Measurements from ENCODE around the gene HMGXB4. TPM values are rescaled to one million over a fixed set of nuclear protein-coding genes. Genes with fewer than 3 reads are reported as not detected.
A peak's percentile ranks its signal among the peaks of the same experiment; 100 is the strongest.

The HMGXB4 gene
- total and polyA plus RNA-seq, 2 of the 13 experiments (the other 11 are each of a cell fraction or from before 2014, with no cell fraction given), result 13.9 to 16.3 TPM

DNA sequence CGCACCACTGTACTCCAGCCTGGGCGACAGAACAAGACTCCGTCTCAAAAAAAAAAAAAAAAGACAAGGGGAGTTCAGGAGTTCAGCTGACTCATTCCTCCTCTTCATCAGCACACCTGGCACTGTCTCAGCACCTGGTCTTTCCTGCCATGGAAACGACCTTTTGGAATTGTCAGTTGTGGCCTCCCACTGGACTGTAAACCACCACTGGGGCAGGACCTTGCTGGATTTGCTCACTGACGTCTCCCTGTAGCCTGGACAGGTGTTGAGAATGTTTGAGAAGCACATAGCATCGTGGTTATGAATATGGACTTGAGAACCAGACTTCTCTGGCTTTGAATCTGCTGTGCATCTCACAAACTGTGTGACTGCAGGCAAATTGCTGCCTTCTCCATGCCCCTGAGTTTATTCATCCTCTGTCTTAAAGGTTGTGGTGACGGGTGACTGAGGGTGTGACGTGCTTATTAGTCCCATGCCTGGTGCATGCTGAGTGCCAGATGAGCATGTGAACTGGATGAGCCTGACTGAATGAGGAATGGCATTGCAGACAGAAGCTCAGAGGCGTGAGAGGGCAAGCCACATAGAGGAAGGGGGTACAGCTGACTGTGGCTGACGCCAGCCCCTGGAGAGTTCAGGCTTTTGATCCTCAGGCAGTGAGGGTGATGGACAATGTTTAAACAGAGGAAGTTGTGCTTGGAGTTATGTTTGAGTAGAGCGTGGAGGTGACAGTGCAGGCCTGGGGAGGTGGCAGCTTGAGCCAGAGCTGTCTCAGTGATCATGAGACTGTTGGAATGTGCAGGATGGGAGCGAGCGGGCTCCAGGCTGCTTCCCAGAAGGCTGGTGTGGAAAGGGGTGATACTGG is 55.1 kb downstream of the HMGXB4 start (continued):
- TF ChIP-seq, protein P1, sequence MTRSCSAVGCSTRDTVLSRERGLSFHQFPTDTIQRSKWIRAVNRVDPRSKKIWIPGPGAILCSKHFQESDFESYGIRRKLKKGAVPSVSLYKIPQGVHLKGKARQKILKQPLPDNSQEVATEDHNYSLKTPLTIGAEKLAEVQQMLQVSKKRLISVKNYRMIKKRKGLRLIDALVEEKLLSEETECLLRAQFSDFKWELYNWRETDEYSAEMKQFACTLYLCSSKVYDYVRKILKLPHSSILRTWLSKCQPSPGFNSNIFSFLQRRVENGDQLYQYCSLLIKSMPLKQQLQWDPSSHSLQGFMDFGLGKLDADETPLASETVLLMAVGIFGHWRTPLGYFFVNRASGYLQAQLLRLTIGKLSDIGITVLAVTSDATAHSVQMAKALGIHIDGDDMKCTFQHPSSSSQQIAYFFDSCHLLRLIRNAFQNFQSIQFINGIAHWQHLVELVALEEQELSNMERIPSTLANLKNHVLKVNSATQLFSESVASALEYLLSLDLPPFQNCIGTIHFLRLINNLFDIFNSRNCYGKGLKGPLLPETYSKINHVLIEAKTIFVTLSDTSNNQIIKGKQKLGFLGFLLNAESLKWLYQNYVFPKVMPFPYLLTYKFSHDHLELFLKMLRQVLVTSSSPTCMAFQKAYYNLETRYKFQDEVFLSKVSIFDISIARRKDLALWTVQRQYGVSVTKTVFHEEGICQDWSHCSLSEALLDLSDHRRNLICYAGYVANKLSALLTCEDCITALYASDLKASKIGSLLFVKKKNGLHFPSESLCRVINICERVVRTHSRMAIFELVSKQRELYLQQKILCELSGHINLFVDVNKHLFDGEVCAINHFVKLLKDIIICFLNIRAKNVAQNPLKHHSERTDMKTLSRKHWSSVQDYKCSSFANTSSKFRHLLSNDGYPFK (CRISPR knock-in tag; IDR thresholded peaks at IDR 0.05; ENCODE audit: borderline replicate concordance), result no peak
- TF ChIP-seq ZNF598 (CRISPR knock-in tag; IDR thresholded peaks at IDR 0.05; ENCODE audit: borderline replicate concordance) (peak; percentile 64; the same call in 1 of the 2 replicates), PHF5A (CRISPR knock-in tag; IDR thresholded peaks at IDR 0.05; ENCODE audit: low read depth, unreplicated experiment) (no peak), TOE1 (CRISPR knock-in tag; IDR thresholded peaks at IDR 0.05) (no peak), MAZ (IDR thresholded peaks at IDR 0.05; ENCODE audit: borderline replicate concordance, low read depth, low read length) (no peak), MAZ (CRISPR knock-in tag; IDR thresholded peaks at IDR 0.05; ENCODE audit: low read depth) (peak; percentile 3; the same call in 1 of the 2 replicates), ZFYVE20 (CRISPR knock-in tag; IDR thresholded peaks at IDR 0.05; ENCODE audit: borderline replicate concordance, low read depth) (no peak), ZSCAN22 (CRISPR knock-in tag; IDR thresholded peaks at IDR 0.05) (0 out of 2 replicates have a peak, but pooled peaks have one; percentile 19), KDM6A (CRISPR knock-in tag; IDR thresholded peaks at IDR 0.05; ENCODE audit: low read depth) (peak; percentile 26; the same call in 1 of the 2 replicates), HNF4A (CRISPR knock-in tag; IDR thresholded peaks at IDR 0.05) (peak; percentile 53), ZNF383 (CRISPR knock-in tag; IDR thresholded peaks at IDR 0.05; ENCODE audit: borderline replicate concordance) (peak; percentile 71; the same call in 1 of the 2 replicates), ZNF839 (CRISPR knock-in tag; IDR thresholded peaks at IDR 0.05; ENCODE audit: borderline replicate concordance) (no peak)
- TF ChIP-seq, protein P2, sequence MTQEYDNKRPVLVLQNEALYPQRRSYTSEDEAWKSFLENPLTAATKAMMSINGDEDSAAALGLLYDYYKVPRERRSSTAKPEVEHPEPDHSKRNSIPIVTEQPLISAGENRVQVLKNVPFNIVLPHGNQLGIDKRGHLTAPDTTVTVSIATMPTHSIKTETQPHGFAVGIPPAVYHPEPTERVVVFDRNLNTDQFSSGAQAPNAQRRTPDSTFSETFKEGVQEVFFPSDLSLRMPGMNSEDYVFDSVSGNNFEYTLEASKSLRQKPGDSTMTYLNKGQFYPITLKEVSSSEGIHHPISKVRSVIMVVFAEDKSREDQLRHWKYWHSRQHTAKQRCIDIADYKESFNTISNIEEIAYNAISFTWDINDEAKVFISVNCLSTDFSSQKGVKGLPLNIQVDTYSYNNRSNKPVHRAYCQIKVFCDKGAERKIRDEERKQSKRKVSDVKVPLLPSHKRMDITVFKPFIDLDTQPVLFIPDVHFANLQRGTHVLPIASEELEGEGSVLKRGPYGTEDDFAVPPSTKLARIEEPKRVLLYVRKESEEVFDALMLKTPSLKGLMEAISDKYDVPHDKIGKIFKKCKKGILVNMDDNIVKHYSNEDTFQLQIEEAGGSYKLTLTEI (CRISPR knock-in tag; conservative IDR thresholded peaks at IDR 0.05), result no peak
- TF ChIP-seq, protein P3, sequence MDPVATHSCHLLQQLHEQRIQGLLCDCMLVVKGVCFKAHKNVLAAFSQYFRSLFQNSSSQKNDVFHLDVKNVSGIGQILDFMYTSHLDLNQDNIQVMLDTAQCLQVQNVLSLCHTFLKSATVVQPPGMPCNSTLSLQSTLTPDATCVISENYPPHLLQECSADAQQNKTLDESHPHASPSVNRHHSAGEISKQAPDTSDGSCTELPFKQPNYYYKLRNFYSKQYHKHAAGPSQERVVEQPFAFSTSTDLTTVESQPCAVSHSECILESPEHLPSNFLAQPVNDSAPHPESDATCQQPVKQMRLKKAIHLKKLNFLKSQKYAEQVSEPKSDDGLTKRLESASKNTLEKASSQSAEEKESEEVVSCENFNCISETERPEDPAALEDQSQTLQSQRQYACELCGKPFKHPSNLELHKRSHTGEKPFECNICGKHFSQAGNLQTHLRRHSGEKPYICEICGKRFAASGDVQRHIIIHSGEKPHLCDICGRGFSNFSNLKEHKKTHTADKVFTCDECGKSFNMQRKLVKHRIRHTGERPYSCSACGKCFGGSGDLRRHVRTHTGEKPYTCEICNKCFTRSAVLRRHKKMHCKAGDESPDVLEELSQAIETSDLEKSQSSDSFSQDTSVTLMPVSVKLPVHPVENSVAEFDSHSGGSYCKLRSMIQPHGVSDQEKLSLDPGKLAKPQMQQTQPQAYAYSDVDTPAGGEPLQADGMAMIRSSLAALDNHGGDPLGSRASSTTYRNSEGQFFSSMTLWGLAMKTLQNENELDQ (CRISPR knock-in tag; IDR thresholded peaks at IDR 0.05; ENCODE audit: borderline replicate concordance), result no peak
- TF ChIP-seq, protein P4, sequence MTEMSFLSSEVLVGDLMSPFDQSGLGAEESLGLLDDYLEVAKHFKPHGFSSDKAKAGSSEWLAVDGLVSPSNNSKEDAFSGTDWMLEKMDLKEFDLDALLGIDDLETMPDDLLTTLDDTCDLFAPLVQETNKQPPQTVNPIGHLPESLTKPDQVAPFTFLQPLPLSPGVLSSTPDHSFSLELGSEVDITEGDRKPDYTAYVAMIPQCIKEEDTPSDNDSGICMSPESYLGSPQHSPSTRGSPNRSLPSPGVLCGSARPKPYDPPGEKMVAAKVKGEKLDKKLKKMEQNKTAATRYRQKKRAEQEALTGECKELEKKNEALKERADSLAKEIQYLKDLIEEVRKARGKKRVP (CRISPR knock-in tag; IDR thresholded peaks at IDR 0.05), result 0 out of 4 replicates have a peak, but pooled peaks of 1 of the 2 experiments have one; percentile 47
- TF ChIP-seq, protein P5, sequence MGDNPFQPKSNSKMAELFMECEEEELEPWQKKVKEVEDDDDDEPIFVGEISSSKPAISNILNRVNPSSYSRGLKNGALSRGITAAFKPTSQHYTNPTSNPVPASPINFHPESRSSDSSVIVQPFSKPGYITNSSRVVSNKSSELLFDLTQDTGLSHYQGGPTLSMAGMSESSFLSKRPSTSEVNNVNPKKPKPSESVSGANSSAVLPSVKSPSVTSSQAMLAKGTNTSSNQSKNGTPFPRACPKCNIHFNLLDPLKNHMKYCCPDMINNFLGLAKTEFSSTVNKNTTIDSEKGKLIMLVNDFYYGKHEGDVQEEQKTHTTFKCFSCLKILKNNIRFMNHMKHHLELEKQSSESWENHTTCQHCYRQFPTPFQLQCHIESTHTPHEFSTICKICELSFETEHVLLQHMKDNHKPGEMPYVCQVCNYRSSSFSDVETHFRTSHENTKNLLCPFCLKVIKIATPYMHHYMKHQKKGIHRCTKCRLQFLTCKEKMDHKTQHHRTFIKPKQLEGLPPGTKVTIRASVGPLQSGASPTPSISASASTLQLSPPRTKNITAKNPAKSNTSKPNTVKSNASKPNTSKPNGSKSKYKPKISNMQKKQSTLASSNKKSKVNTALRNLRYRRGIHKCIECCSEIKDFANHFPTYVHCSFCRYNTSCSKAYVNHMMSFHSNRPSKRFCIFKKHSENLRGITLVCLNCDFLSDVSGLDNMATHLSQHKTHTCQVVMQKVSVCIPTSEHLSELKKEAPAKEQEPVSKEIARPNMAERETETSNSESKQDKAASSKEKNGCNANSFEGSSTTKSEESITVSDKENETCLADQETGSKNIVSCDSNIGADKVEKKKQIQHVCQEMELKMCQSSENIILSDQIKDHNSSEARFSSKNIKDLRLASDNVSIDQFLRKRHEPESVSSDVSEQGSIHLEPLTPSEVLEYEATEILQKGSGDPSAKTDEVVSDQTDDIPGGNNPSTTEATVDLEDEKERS (CRISPR knock-in tag; IDR thresholded peaks at IDR 0.05), result no peak

Data from HepG2 (cell line).